ENCODE results near the gene CR1L.
A peak's percentile ranks its signal among the peaks of the same experiment; 100 is the strongest.
"Not testable (repeated sequence)": the region's sequence is repeated elsewhere in the genome, so short reads cannot be mapped to it uniquely, and the experiment has no call there.

Gene CR1L

DNA sequence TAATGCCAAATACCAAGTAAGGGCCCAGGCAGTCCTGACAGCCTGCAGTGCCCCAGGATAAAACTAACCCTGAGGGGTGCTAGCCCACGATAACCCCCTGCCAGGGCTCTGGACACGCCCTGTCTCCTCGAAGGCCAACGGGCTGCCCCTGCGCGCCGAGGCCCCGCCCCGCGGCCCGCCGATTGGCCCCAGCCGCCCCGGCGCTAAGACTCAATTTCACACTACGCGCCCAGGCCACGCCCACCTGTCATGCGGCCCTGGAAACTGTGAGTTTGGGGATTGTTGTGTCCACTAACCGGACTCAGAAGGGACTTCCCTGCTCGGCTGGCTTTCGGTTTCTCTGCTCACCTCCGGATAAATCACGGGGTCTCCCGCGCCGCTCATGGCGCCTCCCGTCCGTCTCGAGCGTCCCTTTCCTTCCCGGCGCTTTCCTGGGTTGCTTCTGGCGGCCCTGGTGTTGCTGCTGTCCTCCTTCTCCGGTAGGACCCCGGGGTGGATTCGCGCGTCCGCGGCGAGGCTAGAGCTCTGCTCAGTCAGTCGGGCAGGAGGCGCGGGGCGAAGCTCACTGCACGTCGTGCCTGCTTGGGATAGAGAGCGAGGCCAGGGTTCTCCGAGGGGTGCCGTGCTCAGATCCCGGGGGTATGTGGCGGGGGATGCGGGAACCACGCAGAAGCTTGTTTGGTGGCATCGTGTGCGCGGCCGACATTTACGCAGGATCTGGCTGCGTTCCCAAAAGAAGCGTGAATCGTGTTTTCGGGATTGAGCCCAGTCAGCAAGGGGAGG is at the start of gene CR1L:
TSS of gene CR1L (plus strand) at position 282 of the 783 bp plus-strand sequence. CDS start at position 383, 101 bp downstream.
- peak; percentile 77 for DNase-seq

DNA sequence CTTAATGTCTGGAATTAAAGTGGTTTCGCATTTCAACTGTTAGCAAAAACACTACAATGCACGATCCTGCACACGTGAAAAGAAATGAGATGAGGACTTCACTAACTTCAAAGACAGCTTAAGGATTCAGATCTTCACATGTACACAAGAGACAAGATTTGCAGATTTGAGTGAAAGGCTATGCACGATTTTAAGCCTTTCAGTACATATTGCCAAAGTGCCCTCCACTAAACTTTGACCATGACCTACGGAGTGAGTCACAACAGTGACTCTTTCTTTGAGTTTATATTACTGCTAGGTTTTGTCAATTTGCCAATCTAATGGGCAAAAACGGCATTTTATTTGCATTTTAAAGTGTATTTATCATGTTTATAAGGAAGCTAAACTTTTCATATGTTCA is 41.2 kb upstream of the CR1L start:
- peak; percentile 58 for DNase-seq

DNA sequence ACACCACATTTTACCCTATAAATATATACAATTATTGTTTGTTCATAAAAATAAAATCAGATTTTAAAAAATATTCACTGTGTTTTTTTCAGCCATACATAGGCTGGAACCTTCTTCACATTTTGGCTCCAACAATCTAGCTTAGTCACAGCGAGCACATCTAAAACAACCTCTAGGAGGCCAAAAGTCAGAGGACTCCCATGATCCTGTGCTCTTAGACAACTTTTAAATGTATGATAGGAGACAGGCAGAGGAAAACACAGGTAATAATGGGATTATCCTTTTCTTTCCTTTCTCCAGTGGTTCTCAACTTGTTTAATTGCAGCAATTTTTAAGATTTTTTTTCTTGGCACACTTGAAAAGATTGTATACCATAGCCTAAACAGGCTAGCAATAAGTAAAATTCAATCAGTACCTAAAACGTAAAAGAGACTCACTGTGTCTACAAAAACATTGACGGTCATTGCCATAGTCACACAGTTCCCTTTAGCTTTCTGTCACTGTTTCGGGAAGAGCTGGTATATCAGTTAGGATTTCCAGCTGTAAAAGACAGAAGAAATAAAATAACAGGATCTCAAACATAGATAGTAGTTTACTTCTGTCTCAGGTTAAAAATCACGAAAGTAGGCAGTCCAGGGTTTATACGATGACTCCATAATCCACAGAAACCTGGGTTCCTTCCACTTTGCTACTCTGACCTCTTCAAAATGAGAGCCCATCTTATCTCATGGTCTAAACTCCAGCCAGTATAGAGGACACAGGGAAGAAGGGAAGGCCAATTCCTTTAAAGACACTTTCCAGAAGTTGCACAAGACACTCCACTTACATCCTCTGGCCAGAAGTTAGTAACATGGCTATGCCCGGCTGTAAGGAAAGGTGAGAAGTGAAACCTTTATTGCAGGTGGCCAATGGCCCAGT is 39.2 kb upstream of the CR1L start:
- no peak for DNase-seq

DNA sequence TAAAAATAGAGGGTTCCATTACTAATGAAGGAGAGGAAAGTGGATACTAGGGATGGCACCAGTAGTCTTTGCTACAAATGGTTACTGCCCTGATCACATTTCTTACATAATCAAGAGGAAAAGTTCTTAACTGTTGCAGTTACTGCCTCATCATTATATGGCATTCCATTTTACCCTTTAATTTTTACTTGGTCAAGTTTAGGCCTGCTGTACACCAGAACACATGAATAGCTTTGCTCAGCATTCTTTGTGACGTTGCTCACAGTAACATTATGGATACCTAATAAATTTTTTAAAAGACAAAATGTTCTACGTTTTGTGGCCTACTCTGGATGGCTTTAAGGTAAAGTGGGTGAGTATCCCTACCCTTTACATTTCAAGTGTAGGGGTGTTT is 38.6 kb upstream of the CR1L start:
- DNase-seq: no peak

DNA sequence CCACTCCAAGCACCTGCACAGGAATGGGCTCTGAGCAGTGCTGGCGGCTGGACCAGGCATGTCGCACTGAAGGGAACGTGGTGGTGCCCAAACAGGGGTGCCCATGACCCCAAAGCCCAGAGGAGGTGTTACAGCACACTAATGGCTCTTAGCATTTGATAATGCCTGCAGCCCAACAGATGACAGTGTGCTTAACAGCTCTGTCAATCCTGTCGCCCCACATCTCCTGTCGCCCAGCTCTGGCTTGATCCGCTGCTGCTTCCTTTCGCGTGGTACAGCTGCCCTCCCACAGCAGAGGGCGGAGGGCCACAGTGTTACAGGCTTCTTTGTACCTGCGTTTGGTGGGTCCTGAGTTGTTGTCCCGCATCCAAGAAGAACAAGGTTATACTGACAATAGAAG is 32.2 kb upstream of the CR1L start:
- no peak for DNase-seq

DNA sequence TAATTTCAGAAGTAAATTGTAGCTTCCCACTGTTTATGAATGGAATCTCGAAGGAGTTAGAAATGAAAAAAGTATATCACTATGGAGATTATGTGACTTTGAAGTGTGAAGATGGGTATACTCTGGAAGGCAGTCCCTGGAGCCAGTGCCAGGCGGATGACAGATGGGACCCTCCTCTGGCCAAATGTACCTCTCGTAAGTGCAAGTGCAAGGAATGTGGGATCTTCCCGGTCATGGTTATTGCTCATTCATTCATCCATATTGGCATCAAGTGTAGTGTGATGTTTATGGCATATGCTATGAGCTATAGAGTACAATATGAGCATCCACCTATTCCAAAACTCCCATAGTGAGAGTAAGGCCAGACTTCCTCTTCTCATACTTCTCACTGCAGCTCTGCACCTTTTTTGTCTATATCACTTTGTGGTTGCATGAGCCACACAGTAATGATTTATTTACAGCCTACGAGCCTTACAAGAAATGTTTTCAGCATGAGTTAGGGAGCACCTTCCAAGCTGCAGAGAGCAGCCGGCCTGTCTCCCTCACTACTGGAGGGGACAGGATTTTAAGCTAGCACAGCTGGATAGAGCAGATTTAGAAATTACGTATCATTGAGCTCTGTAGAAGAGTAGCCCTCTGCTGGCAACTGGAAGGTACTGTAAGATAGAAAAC is 24.9 kb upstream of the CR1L start:
- DNase-seq: peak; percentile 52

DNA sequence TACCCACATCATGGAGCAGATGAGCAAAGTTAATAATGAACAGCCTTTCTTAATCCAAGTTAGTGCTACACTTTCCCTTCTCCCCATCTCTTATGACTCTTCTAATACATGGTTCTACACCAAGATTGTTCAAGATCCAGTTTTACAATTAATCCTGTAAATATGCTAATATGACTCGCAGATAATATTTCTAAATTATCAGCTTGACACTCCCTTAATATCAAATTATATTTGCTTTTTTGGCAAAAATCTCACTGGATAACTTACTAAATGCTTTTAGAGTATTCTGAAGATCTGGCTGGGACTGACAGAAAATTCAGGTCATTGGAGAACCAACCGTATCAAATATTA is 24.4 kb upstream of the CR1L start:
- DNase-seq: no peak

DNA sequence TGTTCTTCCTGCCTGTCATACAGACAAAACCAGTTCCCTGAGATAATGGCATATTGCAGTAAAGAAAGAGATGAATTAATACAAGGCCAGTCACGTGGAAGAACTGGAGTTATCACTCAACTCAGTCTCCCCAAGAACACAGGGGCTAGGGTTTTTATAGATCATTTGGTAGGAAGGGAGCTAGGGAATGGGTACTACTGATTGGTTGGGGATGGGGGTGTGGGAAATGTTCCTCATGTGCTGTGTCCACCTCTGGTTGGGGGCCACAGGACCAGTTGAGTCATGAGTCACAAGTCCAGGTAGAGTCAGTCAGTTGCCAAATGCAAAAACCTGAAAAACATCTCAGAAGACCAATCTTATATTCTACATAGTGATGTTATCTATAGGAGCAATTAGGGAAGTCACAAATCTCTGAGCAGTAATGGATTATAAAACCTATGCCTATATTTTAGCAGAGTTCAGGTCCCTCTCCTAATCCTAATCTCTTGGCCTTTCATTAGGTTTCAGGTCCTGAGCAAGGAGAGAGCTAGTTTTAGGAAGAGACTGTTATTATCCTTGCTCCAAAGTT is 19.3 kb upstream of the CR1L start:
- DNase-seq: not testable (repeated sequence)

DNA sequence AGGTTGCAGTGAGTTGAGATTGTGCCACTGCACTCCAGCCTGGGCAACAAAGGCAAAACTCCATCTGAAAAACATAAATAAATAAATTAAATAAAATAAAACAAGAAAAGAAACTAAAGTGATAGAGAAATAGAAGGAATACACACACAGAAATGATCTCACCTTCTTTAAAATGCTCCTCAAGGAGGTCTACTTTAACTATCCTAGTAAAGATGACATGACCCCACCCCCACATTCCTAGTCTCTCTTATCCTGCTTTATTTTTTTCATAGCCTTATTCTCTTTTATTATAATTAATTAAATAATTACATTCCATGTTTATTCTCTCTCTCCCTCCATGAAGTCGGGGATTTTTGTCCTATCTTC is 18.0 kb upstream of the CR1L start:
- no peak for DNase-seq

DNA sequence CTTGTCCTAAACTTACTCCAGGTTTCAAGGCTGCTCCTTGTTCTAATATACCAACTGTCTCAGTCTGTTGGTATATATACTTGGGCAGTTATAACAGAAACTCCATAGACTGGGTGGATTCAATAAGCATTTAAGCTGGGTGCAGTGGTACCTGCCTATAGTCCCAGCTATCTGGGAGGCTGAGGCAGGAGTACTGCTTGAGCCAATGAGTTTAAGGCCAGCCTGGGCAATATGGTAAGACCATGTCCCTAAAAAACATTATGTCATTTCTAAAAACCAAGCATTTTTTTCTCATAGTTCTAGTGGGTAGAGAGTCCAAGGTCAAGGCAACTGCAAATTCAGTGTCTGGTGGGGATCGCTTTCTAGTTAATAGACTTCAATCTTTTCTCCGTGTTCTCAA is 17.4 kb upstream of the CR1L start:
- DNase-seq: no peak

DNA sequence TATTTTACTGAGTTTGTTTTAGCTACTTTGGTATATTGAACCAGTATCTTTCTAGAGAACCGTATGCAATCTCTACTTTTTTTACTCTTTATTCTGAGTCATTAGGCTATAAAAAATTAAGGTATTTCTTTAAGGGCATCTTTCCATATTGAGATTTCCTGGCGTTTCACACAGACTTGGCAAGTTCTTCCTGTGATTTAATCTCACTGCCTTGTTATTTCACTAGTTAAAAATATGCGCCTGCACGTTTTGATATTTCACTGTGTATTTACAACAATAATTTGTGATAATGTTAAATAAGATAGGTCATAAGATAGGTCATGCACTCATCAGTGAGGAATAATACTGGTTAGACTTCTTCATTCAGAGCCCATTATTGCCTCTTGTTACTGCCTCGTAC is 16.2 kb upstream of the CR1L start:
- no peak for DNase-seq

DNA sequence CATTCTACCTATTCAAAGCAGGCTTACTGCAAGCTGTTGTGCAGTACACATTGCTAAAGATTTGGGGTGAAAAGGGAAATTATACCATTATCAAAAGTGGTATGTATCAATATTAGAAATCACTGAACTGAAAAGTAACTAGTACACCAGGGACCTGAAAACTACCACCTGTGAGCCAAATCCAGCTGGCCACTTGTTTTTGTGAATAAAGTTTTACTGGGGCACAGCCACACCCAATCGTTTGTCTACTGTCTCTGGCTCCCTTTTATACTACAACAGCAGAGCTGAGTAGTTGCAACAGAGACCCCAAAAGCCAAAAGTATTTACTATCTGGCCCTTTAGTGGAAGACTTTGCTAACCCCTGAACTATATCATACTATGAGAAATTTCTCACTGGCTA is 13.8 kb upstream of the CR1L start:
- no peak for DNase-seq

DNA sequence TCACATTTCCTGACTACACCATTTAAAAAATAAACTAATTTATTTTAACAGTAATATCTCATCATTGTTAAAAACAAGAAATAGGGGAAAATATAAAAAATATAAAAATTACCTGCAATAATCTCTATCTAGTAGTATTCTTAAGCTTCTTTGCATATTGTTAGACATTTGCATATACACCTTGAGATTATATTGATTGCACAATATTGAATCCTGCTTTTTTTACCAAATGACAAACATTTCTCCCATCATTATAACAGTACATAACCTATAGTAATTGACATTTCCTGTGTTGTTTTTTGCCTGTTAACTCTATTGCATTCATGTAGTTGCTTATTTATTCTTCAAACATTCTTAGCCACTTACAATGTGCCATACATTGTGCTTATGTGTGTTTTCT is 11.7 kb upstream of the CR1L start:
- DNase-seq: no peak

DNA sequence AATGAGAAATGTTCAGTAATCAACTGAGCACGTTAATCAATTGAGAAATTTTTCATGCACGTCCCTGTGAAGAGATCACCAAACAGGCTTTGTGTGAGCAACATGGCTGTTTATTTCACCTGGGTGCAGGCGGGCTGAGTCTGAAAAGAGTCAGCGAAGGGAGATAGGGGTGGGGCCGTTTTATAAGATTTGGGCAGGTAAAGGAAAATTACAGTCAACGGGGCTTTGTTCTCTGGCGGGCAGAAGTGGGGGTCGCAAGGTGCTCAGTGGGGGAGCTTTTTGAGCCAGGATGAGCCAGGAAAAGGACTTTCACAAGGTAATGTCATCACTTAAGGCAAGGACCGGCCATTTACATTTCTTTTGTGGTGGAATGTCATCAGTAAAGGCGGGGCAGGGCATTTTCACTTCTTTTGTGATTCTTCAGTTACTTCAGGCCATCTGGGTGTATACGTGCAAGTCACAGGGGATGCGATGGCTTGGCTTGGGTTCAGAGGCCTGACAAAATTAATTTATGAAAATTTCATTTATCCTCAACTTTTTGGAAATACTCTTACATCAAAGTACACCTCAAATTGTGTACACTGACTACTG is 11.1 kb upstream of the CR1L start:
- DNase-seq: not testable (repeated sequence)

DNA sequence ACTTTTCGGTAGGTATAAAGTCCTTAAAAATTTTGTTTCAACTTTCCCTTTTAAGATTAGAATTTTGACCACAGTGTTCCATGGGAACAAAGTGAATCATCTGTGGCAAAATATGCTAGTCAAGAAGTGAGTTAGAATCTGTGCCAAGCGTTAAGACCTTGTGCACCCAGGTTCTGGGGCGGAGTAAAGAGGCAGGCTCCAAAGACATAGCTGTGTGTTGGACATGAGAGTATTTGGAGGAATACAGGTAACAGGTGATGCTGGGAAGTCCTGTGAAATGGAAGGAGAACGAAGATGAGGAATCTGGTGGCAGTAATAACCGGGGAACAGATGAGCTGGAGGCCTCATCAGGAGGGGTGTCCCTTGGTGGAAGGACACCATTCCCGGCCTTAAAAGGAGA is 10.6 kb upstream of the CR1L start:
- not testable (repeated sequence) for DNase-seq

DNA sequence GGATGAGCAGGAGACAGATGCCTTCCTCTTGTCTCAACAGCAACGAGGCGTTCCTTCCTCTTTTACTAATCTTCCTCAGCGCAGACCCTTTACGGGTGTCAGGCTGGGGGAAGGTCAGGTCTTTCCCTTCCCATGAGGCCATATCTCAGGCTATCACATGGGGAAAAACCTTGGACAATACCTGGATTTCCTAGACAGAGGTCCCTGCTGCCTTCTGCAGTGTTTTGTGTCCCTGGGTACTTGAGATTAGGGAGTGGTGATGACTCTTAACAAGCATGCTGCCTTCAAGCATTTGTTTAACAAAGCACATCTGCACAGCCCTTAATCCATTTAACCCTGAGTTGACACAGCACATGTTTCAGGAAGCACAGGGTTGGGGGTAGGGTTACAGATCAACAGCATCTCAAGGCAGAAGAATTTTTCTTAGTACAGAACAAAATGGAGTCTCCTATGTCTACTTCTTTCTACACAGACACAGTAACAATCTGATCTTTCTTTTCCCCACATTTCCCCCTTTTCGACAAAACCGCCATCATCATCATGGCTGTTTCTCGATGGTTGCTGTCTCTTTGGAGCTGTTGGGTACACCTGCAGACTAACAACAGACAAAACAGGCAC is 9.3 kb upstream of the CR1L start:
- not testable (repeated sequence) for DNase-seq

DNA sequence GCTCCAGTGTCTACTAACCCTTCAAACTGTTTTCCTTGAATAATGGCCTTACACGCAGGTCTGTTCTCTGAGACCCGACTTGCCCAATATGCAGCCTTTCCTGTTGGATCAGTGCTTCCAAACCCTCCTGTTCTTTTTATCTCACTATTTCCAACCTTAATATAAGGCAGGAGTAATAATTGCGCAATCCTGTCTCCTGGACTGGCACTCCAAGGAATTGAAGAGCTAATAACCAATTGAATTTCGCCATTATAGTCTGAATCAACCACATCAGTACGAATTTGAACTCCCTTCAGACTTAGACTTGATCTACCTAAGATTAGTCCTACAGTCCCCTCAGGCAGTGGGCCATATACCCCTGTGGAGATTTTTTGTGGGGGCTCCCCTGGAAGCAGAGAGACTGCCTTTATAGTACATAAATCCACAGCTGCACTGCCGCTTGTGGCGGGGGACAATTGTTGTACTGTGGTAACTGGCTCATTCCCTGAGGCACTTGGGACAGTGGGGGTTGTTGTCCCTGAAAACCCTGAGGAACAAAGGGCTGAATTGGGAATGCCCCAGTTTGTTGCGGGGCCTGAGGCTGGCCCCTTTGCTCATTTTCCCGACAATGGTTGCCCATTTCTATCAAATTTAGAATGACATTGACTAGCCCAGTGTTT is 6.3 kb upstream of the CR1L start:
- not testable (repeated sequence) for DNase-seq

DNA sequence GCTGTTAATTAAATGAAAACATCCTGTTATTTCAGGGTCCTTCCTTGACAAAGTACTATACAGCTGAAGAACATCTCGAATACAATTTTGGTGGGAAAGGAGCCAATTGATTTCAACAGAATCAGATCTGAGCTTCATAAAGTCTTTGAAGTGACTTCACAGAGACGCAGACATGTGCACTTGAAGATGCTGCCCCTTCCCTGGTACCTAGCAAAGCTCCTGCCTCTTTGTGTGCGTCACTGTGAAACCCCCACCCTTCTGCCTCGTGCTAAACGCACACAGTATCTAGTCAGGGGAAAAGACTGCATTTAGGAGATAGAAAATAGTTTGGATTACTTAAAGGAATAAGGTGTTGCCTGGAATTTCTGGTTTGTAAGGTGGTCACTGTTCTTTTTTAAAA is 5.6 kb upstream of the CR1L start:
- not testable (repeated sequence) for DNase-seq

DNA sequence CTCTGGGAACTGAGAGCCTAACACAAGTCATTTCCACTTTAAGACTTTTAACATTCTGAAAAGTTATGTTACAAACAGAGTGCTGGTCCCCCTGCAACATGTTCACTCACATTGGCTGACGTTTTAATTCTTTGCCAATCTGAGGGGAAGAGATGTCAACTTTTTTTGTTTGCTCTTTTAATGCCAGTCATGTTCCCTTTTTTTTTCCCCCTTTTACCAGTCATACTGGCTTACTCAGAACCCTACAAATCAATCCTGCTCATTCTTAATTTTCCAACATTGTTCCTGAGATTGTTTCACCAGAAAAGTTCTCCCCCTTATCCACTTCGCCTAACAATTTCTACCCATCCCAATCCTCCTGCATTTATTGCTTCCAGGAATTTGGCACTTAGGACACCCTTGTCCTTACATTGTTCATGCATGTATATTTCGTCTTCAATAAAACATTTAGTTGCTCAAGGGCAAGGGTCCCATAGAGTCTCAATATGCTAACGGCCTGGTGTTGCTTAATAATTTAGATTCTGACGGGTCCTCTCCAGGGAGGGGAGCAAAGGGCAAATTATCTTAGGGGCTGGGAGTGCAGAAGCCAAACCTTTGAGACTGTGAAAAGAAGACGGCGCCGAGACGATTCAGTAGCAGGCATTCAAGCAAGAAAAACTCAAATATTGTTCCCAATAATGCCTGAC is 624 bp upstream of the CR1L start:
- DNase-seq: no peak

DNA sequence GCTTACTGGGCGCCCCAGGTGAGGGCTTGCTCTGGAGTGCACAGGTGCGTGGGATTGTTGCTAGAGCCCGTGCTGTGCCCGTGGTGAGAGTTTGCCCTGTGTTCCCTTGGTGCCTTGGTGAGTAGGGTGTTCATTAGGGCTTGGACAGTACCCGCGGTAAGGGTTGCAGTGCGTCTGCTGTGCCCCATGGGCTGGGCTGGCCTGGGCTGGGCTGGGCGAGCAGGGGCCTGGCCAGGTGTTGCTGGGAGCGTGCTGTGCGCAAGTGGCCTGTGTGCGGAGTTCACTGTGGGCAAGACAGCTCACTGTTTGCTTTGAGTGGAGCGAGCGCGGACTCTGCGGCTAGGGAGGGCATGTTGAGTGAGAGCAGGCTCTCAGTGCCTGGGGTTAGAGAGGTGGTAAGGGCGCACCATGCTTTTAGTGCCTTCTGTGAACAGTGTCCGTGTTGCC is 725 bp downstream of the CR1L start:
- no peak for DNase-seq

DNA sequence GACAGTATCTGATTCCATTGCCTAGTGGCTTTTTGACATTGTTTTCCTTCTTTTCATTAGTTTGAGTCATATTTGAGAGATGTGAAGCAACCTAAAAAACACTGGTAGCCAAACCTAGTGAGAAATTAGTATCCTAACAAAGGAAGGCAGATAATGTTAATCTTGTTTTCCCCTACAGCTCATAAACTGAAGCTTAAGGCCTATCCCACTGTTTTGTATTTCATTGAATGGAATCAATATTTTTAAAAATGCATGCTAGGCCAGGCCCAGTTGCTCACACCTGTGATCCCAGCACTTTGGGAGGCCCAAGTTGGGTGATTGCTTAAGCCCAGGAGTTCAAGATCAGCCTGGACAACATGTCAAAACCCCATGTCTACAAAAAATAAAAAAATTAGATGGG is 1.2 kb downstream of the CR1L start:
- no peak for DNase-seq

Data from EL (cell line).